WTC11 (cell line): ENCODE results near the gene NKX6-2. TPM values are rescaled to one million over a fixed set of nuclear protein-coding genes. Genes with fewer than 3 reads are reported as not detected.

ENCODE experiments used
- ATAC-seq: fragments of 200-7000 bp; cut with Tn5 transposase; 2 replicates; pipeline ENCODE4 v1.10.0; 2021; ENCODE audit warnings: mild to moderate bottlenecking, moderate library complexity
- CTCF ChIA-PET: fragments of 300-600 bp; sonication (Branson Sonifier 250); formaldehyde crosslinking; loops from one replicate; lab custom pipeline; 2021; ENCODE audit warnings: antibody characterized with exemption; lab: Charles Lee
- POLR2A ChIA-PET: fragments of 350-600 bp; sonication (Branson Sonifier 250); formaldehyde crosslinking; loops from one replicate; lab custom pipeline; 2021; ENCODE audit warnings: antibody characterized with exemption; lab: Charles Lee
- DNase-seq: peaks from one replicate; pipeline ENCODE4 v3.0.0; 2021; ENCODE audit warnings: low spot score
- H3K27ac Mint-ChIP-seq: 2 replicates; pipeline ENCODE4 v1.8.0; 2021; ENCODE audit warnings: mixed read lengths
- H3K27me3 Mint-ChIP-seq: 2 replicates; pipeline ENCODE4 v1.8.0; 2021; ENCODE audit warnings: low read depth, mild to moderate bottlenecking, moderate library complexity, mixed read lengths
- H3K36me3 Mint-ChIP-seq: 2 replicates; pipeline ENCODE4 v1.8.0; 2021; ENCODE audit warnings: mixed read lengths
- H3K4me1 Mint-ChIP-seq: 2 replicates; pipeline ENCODE4 v1.8.0; 2022; ENCODE audit warnings: mixed read lengths
- H3K4me3 Mint-ChIP-seq: 2 replicates; pipeline ENCODE4 v1.8.0; 2021; ENCODE audit warnings: mild to moderate bottlenecking, moderate library complexity, mixed read lengths
- H3K9me3 Mint-ChIP-seq: 2 replicates; pipeline ENCODE4 v1.8.0; 2021; ENCODE audit warnings: mixed read lengths
- ELF4 ChIP-seq: sonication (generic); formaldehyde crosslinking; IDR thresholded peaks from 2 replicates; pipeline ENCODE4 v1.8.1; 2022; ENCODE audit warnings: low read depth, mild to moderate bottlenecking, moderate library complexity, missing genetic modification reagents
- EMX1 ChIP-seq: fragments of 250-450 bp; sonication (Bioruptor Pico); IDR thresholded peaks from 2 replicates; pipeline ENCODE4 v1.8.0; 2021; ENCODE audit warnings: mild to moderate bottlenecking
- ESRRA ChIP-seq: sonication (generic); formaldehyde crosslinking; IDR thresholded peaks from 2 replicates; pipeline ENCODE4 v1.8.1; 2022; ENCODE audit warnings: mild to moderate bottlenecking, missing genetic modification reagents, borderline replicate concordance
- NFE2L1 ChIP-seq: sonication (generic); formaldehyde crosslinking; IDR thresholded peaks from 2 replicates; pipeline ENCODE4 v1.8.1; 2023; ENCODE audit warnings: missing genetic modification reagents
- ZNF232 ChIP-seq: sonication (generic); formaldehyde crosslinking; IDR thresholded peaks from 2 replicates; pipeline ENCODE4 v1.8.0; 2022; ENCODE audit warnings: mild to moderate bottlenecking, missing genetic modification reagents
- ZNF263 ChIP-seq: sonication (generic); formaldehyde crosslinking; IDR thresholded peaks from 2 replicates; pipeline ENCODE4 v1.8.1; 2022; ENCODE audit warnings: low read depth, mild to moderate bottlenecking, moderate library complexity, missing genetic modification reagents
- ZNF396 ChIP-seq: fragments of 250-450 bp; sonication (Bioruptor Pico); IDR thresholded peaks from 2 replicates; pipeline ENCODE4 v1.8.0; 2021; ENCODE audit warnings: mild to moderate bottlenecking, moderate library complexity, borderline replicate concordance
- ZNF416 ChIP-seq: fragments of 250-450 bp; sonication (Bioruptor Pico); IDR thresholded peaks from 2 replicates; pipeline ENCODE4 v1.9.0; 2021; ENCODE audit warnings: mild to moderate bottlenecking, inconsistent platforms
- total RNA-seq: library from RNA; stranded (reverse); gene quantifications from 3 replicates; pipeline ENCODE4 v1.2.3, GENCODE V29; 2021
- TF ChIP-seq, protein P1 (sequence below): fragments of 250-450 bp; sonication (Bioruptor Pico); IDR thresholded peaks from 2 replicates; pipeline ENCODE4 v2.1.2; 2022; ENCODE audit warnings: mild to moderate bottlenecking, moderate library complexity
- TF ChIP-seq, protein P2 (sequence below): sonication (generic); formaldehyde crosslinking; IDR thresholded peaks from 2 replicates; pipeline ENCODE4 v1.8.0; 2022; ENCODE audit warnings: mild to moderate bottlenecking, missing genetic modification reagents
- TF ChIP-seq, protein P3 (sequence below): sonication (generic); formaldehyde crosslinking; IDR thresholded peaks from 2 replicates; pipeline ENCODE4 v1.8.1; 2023; ENCODE audit warnings: mild to moderate bottlenecking, missing genetic modification reagents, moderate library complexity
- TF ChIP-seq, protein P4 (sequence below): fragments of 250-450 bp; sonication (Bioruptor Pico); IDR thresholded peaks from 2 replicates; pipeline ENCODE4 v1.8.0; 2021; ENCODE audit warnings: mild to moderate bottlenecking
- TF ChIP-seq, protein P5 (sequence below): sonication (generic); formaldehyde crosslinking; IDR thresholded peaks from 2 replicates; pipeline ENCODE4 v1.8.0; 2022; ENCODE audit warnings: mild to moderate bottlenecking, missing genetic modification reagents
- TF ChIP-seq, protein P6 (sequence below): sonication (generic); formaldehyde crosslinking; IDR thresholded peaks from 2 replicates; pipeline ENCODE4 v1.8.1; 2022; ENCODE audit warnings: mild to moderate bottlenecking, moderate library complexity, missing genetic modification reagents
- TF ChIP-seq, protein P7 (sequence below): sonication (generic); formaldehyde crosslinking; IDR thresholded peaks from 2 replicates; pipeline ENCODE4 v1.8.1; 2023; ENCODE audit warnings: mild to moderate bottlenecking, missing genetic modification reagents
- TF ChIP-seq, protein P8 (sequence below): fragments of 200-600 bp; IDR thresholded peaks from 2 replicates; pipeline ENCODE4 v1.8.0; 2022; ENCODE audit warnings: antibody characterized with exemption

Gene NKX6-2
- total RNA-seq, 1 experiment from 2014 or later, result 0.15 TPM

DNA sequence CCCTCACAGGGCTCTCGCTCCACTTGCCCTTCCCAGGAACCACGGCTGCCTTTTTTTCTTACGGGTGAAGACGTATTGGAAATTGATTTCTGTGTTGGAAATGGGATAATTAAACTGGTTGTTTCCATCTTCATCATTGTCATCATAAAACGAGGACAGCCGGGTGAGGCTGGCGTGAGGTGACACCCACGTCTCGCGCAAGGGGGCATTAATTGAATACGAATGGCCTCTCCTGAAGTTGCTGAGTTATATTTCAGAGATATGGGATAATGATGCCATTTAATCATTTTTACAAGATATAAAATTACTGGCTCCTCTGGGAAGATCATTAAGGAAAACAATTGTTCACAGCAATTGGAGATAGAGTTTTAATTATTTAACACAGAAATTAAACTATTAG is 18.3 kb upstream of the NKX6-2 start:
- no peak for ATAC-seq
- Mint-ChIP-seq H3K27ac (no peak overlapping the region), H3K36me3 (0 out of 2 replicates have a peak, but pooled peaks cover 4% of the 10 kb centered on the region), H3K4me3 (no peak overlapping the region), H3K4me1 (no peaks in the 10 kb centered on the region), H3K9me3 (0 out of 2 replicates have a peak, but pooled peaks cover 4% of the 10 kb centered on the region)
- ChIA-PET CTCF (interaction anchor here (2.0 kb wide), 1 partner anchor 150 kb away, joined by 16 read pairs; no protein-coding TSS in a partner anchor), POLR2A (no interaction called here)
- no peak for DNase-seq
- TF ChIP-seq NFE2L1 (CRISPR knock-in tag), result no peak
- TF ChIP-seq, protein P1, sequence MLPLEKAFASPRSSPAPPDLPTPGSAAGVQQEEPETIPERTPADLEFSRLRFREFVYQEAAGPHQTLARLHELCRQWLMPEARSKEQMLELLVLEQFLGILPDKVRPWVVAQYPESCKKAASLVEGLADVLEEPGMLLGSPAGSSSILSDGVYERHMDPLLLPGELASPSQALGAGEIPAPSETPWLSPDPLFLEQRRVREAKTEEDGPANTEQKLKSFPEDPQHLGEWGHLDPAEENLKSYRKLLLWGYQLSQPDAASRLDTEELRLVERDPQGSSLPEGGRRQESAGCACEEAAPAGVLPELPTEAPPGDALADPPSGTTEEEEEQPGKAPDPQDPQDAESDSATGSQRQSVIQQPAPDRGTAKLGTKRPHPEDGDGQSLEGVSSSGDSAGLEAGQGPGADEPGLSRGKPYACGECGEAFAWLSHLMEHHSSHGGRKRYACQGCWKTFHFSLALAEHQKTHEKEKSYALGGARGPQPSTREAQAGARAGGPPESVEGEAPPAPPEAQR (CRISPR knock-in tag), result no peak
- no peak for TF ChIP-seq ELF4 (CRISPR knock-in tag)
- TF ChIP-seq, protein P2, sequence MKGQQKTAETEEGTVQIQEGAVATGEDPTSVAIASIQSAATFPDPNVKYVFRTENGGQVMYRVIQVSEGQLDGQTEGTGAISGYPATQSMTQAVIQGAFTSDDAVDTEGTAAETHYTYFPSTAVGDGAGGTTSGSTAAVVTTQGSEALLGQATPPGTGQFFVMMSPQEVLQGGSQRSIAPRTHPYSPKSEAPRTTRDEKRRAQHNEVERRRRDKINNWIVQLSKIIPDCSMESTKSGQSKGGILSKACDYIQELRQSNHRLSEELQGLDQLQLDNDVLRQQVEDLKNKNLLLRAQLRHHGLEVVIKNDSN (CRISPR knock-in tag), result no peak
- TF ChIP-seq ESRRA (CRISPR knock-in tag), result no peak
- no peak for TF ChIP-seq ZNF263 (CRISPR knock-in tag)
- TF ChIP-seq, protein P3, sequence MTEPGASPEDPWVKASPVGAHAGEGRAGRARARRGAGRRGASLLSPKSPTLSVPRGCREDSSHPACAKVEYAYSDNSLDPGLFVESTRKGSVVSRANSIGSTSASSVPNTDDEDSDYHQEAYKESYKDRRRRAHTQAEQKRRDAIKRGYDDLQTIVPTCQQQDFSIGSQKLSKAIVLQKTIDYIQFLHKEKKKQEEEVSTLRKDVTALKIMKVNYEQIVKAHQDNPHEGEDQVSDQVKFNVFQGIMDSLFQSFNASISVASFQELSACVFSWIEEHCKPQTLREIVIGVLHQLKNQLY (CRISPR knock-in tag), result no peak
- TF ChIP-seq, protein P4, sequence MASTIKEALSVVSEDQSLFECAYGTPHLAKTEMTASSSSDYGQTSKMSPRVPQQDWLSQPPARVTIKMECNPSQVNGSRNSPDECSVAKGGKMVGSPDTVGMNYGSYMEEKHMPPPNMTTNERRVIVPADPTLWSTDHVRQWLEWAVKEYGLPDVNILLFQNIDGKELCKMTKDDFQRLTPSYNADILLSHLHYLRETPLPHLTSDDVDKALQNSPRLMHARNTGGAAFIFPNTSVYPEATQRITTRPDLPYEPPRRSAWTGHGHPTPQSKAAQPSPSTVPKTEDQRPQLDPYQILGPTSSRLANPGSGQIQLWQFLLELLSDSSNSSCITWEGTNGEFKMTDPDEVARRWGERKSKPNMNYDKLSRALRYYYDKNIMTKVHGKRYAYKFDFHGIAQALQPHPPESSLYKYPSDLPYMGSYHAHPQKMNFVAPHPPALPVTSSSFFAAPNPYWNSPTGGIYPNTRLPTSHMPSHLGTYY, result no peak
- TF ChIP-seq ZNF416 (CRISPR knock-in tag), result no peak
- TF ChIP-seq EMX1, result no peak
- TF ChIP-seq, protein P5, sequence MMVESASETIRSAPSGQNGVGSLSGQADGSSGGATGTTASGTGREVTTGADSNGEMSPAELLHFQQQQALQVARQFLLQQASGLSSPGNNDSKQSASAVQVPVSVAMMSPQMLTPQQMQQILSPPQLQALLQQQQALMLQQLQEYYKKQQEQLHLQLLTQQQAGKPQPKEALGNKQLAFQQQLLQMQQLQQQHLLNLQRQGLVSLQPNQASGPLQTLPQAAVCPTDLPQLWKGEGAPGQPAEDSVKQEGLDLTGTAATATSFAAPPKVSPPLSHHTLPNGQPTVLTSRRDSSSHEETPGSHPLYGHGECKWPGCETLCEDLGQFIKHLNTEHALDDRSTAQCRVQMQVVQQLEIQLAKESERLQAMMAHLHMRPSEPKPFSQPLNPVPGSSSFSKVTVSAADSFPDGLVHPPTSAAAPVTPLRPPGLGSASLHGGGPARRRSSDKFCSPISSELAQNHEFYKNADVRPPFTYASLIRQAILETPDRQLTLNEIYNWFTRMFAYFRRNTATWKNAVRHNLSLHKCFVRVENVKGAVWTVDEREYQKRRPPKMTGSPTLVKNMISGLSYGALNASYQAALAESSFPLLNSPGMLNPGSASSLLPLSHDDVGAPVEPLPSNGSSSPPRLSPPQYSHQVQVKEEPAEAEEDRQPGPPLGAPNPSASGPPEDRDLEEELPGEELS, result no peak
- TF ChIP-seq, protein P6, sequence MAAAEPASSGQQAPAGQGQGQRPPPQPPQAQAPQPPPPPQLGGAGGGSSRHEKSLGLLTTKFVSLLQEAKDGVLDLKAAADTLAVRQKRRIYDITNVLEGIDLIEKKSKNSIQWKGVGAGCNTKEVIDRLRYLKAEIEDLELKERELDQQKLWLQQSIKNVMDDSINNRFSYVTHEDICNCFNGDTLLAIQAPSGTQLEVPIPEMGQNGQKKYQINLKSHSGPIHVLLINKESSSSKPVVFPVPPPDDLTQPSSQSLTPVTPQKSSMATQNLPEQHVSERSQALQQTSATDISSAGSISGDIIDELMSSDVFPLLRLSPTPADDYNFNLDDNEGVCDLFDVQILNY (CRISPR knock-in tag), result no peak
- no peak for TF ChIP-seq ZNF396
- TF ChIP-seq, protein P7, sequence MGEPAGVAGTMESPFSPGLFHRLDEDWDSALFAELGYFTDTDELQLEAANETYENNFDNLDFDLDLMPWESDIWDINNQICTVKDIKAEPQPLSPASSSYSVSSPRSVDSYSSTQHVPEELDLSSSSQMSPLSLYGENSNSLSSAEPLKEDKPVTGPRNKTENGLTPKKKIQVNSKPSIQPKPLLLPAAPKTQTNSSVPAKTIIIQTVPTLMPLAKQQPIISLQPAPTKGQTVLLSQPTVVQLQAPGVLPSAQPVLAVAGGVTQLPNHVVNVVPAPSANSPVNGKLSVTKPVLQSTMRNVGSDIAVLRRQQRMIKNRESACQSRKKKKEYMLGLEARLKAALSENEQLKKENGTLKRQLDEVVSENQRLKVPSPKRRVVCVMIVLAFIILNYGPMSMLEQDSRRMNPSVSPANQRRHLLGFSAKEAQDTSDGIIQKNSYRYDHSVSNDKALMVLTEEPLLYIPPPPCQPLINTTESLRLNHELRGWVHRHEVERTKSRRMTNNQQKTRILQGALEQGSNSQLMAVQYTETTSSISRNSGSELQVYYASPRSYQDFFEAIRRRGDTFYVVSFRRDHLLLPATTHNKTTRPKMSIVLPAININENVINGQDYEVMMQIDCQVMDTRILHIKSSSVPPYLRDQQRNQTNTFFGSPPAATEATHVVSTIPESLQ (CRISPR knock-in tag), result no peak
- TF ChIP-seq ZNF232 (CRISPR knock-in tag), result no peak
- TF ChIP-seq, protein P8, sequence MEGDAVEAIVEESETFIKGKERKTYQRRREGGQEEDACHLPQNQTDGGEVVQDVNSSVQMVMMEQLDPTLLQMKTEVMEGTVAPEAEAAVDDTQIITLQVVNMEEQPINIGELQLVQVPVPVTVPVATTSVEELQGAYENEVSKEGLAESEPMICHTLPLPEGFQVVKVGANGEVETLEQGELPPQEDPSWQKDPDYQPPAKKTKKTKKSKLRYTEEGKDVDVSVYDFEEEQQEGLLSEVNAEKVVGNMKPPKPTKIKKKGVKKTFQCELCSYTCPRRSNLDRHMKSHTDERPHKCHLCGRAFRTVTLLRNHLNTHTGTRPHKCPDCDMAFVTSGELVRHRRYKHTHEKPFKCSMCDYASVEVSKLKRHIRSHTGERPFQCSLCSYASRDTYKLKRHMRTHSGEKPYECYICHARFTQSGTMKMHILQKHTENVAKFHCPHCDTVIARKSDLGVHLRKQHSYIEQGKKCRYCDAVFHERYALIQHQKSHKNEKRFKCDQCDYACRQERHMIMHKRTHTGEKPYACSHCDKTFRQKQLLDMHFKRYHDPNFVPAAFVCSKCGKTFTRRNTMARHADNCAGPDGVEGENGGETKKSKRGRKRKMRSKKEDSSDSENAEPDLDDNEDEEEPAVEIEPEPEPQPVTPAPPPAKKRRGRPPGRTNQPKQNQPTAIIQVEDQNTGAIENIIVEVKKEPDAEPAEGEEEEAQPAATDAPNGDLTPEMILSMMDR, result no peak
- TF ChIP-seq, all 79 proteins: peak for 0
- no peaks in the 10 kb centered on the region for H3K27me3 Mint-ChIP-seq
